Activated CD4-positive, alpha-beta T cell treated with anti-CD3 and anti-CD28 coated beads for 48 hours (primary cell): ENCODE measurements around the gene TXNIP.

Experiments used
- DNase-seq: peaks from one replicate; pipeline ENCODE4 v3.0.0-alpha.2; 2020

Gene TXNIP

DNA sequence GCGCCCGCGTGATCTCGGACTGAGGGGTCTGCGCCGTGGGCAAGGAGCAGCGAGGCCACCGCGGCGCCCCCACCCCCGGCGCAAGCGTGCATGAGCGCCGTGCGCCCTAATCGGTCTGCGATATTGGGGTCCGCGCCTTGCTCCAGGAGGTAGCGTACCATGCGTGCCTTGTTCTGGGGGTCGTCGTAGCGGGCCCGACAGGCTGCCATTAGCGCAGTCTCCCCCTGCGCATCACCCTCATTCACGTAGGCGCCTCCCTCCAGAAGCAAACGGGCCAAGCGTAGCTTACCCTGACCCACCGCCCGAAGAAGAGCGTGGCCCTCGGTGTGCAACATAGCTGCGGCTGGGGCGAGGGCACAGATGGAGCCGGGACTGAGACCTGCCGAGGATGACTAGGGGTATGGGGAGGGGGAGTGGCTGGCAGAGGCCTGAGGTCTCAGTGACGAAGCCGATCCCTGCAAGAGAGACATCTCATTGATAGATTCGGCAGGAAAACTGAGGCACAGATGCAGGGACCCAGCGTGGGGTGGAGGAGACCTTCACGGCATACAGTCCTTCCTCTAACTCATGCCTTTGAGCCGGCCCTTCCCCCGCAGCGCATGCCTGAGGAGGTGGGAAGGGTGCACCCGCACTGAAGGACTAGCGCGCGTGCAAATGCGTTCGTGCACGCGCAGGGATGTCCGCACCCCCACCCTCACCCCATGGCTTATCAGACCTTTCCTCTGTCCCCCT, 34.8 kb downstream of the TXNIP start:
- peak; percentile 80 for DNase-seq

GRCh38 chr1:145961109-145961424, 35.3 kb downstream of the TXNIP start:
- DNase-seq, result no peak

DNA sequence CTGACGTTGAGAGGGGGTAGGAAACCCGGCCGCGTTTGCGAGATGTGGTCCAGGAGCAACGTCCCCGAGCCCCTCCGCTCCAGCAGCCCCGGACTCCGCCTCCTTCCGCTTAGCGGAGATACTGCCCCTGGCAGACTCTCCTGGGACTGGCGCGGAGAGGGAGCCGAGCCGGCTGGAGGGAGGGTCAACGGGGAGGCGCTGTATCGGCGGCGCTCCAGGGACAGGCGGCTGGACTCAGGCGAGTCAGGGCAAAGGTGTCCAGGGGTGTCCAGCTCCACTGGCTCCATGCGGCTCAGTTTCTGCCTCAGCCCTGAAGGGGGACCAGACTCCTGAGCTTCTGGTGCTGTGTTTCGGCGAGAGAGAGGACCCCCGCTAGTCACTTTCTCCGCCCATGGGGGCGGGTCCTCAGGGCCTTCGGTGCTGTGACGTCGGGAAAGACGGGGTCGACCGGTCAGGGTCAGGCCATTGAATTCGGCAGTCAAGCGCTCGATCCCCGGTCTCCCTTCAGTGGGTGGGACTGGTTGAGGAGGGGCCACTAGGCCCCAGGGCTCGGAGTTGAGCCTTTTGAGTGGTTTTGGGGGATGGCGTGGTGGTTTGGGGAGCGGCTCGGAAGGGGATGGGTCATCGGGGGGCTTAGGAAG, 35.8 kb downstream of the TXNIP start:
- DNase-seq, result peak; percentile 59

DNA sequence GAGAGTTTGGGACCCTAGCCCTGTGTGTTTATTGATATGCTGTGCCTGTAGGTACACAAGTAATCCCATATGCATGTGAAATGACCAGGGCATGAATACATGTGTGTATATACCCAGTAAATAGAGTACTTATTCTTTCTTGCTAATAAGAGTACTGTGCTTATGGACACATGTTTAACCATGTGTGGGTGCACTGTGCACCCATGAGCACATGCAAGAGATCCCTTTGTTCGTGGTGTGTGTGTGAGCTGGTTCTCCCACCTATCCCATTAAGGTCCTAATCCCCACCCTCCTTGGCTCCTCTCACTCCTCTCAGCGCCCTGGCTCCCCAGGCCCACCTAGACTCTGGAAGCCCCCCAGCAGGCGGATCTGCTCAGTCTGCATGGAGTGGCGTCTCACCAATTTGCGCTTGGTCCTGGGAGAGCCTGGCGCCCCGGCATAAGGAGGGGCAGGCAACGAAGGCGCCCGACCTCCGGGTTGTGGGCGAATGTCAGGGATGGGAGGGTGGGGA, 36.4 kb downstream of the TXNIP start:
- DNase-seq, result no peak

DNA sequence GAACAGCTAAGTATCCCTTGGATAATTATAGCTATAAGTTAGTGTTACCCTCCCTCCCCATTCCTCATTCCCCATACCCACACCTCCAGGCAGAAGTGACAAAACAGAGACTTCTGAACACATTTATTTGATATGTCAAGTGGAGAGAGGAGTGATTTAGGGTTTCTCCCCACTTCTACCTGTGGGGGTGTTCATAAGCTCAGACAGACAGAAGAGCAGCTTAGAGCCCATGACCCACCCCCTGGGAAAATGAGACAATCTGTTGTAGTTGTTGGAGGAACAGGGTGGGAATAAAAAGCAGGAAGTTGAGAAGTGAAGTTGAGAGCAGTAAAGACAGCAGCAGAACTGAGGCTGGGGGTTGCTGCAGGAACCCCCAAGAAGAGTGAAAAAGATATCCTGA, 37.0 kb downstream of the TXNIP start:
- no peak for DNase-seq

DNA sequence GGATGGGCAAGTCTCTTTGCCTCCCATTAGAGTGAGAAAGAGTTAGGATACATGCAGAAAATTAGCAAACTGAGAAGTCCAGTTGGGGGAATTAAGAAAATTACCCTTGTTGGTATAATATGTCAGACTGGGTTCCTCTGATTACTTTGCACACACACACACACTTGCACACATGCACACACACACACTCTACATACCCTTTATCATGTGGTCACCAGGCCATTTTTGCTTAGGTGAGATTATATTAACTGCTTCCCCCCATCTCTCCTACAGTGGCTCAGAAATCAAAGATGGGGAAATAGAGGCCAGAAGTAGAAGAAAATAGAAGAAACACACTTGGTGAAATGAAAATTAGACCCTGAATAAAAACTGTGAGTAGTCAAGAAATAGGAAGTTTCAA, 37.6 kb downstream of the TXNIP start:
- no peak for DNase-seq

DNA sequence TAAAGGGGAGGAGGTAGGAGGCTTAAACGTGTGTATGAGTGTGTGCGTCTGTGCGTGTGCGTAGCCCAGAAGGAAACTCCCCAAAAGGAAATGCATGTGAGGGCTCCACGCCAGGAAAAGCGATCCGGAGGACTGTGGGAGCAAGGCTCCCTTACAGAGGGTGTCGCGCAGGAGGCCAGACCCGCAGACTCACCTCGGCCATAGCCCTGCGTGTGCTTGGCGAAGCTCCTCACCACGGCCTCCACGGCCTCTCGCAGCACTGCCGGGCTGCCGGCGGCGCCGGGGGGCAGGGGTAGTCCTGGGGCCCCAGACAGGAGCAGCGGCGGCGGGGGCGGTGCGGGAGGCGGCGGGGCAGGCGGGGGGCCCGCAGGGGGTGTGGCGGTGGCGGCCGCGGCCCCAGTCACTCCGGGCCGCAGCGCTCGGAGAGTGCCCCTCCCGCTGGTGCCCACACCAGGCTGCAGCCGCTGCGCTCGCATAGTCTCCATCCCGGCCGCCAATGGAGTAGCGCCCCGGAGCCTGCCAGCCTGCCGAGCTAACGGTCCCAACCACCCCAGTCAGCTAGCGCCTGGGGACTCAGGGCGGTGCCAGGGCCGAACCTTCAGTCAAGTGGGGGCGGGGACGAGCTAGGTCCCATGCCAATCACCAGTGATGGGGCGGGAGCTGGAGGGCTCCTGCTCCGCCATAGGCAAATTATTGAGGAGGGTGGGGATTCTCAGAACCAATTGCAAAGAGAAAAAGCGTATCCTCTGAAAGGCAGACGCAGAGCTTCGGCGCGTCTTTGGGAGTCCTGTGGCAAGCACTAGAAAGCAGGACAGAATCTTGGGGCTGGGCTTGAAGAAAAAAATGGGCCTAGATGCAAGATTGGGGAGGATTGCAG, 38.7 kb downstream of the TXNIP start, which contains the start of gene LIX1L:
Gene LIX1L, minus strand, starts transcription at position 575 of the 877 bp plus-strand sequence. Its CDS starts 90 bp downstream, at position 485.
- DNase-seq, result peak; percentile 97

DNA sequence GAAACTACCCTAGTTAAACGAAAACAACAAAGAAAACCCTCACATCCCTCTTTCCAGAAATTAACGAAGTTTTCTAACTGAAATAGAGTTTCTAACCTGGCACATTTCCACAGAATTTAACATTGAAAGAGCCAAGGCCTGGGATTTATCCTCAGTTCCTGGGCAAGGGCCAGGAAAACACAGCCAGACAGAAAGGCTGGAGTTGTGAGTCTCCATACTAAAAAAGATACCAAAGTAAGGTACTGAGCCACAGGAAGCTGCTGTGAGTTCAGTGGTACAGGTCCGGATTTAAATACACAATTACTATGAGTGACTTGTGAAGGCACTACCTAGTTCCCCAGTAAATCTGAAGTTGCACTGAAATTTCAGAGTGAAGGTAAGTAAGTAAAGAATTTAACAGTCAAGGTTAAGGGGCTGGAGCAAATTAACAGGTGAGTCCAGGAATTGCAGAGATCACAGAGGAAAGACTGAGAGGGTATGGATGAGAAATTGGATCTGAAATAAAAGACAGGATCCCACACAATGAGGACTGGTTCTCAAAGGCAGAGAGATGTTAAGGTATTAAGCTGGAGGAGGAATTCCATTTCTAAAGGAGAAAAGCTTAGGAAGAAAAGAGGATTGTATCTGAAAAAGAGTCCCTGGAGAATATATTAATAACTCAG, 39.5 kb downstream of the TXNIP start:
- DNase-seq, result no peak

DNA sequence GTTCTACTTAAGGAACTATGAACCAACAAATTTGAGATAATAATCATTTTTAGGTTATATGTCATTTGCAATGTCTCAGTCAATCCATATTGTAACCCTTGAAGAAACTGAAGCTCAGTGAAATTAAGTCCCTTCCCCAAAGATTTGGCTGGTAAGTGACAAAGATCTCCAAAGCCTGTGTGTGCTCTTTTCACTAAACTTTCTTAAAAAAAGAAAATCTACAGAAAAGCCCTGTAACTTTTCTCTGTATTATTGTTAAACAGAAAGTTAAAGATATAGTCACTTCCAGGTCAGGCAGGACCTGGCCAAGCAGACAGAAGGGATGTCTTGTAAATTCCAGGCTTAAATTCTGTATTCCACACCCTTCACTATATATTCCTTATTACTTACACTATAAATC, 40.0 kb downstream of the TXNIP start:
- no peak for DNase-seq

DNA sequence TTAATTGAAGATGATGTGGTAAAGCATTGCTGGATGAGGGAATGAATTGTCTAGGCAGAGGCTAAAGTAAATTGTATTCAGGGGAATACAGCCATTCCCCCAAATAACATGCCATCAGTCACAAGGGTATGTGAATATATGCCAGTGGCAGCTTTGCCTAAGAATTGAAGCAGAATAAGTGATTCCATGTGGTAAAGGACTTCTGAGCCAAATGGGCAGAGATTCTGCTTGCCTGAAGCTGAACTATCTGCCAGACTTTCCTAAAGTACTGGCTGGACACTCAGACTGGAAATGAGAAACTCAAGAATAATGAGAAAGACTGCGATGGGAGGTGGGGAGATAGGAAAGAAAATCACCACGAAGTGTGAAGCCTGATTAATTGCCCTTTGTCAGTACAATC, 40.9 kb downstream of the TXNIP start:
- DNase-seq, result no peak

- no peak for DNase-seq
Observed at GRCh38 chr1:145953861-145954260, 42.5 kb downstream of the TXNIP start.

DNA sequence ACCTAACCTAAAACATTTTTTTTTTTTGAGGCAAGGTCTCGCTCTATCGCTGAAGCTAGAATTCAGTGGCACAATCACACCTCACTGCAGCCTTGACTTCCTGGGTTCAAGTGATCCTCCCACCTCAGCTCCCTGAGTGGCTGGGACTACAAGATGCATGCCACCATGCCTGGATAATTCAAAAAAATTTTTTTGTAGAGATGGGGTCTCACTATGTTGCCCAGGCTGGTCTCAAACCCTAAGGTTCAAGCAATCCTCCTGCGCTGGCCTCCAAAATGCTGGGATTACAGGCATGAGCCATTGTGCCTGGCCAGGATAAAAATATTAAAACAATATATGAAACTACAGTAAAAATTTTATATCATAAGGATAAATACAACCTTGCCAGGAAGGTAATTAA, 43.5 kb downstream of the TXNIP start:
- no peak for DNase-seq

DNA sequence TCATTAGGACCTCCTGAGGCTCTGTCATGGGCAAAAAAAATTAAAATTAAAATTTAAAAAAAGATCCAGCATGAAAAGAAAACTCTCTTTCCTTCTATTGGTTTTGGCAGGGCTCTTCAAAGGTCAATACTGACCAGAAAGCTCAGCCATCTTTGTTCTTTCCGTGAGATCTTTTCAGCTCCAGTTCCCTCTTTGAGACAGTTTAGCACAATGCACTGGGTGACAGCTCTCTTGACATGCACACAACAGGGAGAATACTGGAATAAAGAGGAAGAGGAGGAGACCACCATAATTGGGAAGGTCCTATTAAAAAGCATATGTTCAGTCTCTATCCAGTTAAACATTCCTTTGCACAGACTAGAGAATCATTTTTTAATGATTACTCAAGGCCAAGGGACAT, 44.9 kb downstream of the TXNIP start:
- no peak for DNase-seq

DNA sequence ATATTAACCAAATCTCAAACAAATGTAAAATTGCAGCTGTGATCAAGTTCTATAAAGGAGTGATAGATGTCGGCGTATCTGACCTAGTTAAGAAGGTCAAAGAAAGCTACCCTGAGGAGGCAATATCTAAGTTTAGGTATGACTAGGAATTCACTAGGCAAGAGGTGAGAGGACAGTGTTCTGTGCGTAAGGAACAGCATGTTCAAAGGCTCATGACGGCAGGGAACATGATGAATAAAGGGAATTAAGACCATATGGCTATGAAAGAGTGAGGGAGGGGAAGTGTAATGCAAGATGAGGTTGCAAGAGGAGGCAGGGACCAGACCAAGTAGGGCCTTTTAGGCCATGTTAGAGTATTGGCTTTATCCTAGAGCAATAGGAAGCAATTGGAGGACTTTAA, 47.2 kb downstream of the TXNIP start:
- DNase-seq, result no peak

- DNase-seq, result no peak
Observed at GRCh38 chr1:145947551-145947950, 48.8 kb downstream of the TXNIP start.

GRCh38 chr1:145946477-145946986, 49.8 kb downstream of the TXNIP start:
- DNase-seq, result no peak

- no peak for DNase-seq
Observed at GRCh38 chr1:145944532-145944931, 51.8 kb downstream of the TXNIP start.

- no peak for DNase-seq
Observed at GRCh38 chr1:145942871-145943270, 53.5 kb downstream of the TXNIP start.
